GM18520 (cell line): ENCODE data around the gene NOC2L.
"Not testable (repeated sequence)": the region's sequence is repeated elsewhere in the genome, so short reads cannot be mapped to it uniquely, and the experiment has no call there.

Experiments
- ATAC-seq: cut with Tn5 transposase; IDR thresholded peaks from one replicate; pipeline ENCODE4 v1.9.1; 2021; ENCODE audit not compliant: unreplicated experiment

Gene NOC2L

DNA sequence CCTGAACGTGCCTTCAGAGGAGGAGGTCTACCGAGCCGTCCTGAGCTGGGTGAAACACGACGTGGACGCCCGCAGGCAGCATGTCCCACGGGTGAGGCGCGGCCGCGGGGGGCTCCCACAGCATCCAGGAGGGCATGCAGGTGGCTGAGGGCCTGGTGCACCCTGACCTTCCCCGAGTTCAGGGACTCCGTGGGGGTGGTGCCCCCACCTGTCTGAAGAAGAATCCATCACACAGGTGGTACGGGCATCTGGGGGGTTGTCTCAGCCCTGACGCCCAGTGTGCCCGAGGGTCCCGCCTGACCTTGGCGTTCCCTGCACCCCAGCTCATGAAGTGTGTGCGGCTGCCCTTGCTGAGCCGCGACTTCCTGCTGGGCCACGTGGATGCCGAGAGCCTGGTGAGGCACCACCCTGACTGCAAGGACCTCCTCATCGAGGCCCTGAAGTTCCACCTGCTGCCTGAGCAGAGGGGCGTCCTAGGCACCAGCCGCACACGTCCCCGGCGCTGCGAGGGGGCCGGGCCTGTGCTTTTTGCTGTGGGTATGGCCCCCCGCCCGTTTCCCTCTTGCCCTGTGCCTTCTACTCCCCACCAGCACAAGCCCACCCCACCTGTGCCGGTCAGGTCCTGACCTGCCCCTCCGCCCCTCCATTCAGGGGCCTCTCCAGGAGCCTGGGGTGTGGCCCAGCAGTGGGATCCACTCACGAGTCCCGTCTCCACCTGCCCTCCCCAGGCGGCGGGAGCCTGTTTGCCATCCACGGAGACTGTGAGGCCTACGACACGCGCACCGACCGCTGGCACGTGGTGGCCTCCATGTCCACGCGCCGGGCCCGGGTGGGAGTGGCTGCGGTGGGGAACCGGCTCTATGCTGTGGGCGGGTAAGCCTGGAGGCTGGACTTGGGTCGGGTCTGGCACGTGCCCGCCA, 3.6 kb upstream of the NOC2L start:
- no peak for ATAC-seq

DNA sequence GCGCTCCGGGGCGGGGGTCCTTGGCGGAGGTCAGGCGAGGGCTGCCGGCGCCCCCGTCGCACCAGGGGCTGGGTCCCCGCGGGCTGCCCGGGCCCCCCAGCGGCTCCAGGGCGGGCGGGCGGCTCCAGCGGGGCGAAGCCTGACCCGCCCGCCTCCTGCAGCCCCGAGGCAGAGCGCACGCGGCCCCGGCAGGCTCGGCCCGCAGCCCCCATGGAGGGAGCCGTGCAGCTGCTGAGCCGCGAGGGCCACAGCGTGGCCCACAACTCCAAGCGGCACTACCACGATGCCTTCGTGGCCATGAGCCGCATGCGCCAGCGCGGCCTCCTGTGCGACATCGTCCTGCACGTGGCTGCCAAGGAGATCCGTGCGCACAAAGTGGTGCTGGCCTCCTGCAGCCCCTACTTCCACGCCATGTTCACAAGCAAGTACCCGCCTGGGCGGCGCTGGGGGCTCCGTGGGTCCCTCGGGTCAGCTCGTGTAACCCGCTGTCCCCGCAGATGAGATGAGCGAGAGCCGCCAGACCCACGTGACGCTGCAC, 2.1 kb upstream of the NOC2L start:
- ATAC-seq, result no peak

GRCh38 chr1:960363-961131, 1.5 kb upstream of the NOC2L start, which contains the start of gene KLHL17:
Gene KLHL17, plus strand, starts transcription at chr1:960584. Its CDS starts 110 bp downstream, at chr1:960694.
- ATAC-seq, result peak; percentile 35

DNA sequence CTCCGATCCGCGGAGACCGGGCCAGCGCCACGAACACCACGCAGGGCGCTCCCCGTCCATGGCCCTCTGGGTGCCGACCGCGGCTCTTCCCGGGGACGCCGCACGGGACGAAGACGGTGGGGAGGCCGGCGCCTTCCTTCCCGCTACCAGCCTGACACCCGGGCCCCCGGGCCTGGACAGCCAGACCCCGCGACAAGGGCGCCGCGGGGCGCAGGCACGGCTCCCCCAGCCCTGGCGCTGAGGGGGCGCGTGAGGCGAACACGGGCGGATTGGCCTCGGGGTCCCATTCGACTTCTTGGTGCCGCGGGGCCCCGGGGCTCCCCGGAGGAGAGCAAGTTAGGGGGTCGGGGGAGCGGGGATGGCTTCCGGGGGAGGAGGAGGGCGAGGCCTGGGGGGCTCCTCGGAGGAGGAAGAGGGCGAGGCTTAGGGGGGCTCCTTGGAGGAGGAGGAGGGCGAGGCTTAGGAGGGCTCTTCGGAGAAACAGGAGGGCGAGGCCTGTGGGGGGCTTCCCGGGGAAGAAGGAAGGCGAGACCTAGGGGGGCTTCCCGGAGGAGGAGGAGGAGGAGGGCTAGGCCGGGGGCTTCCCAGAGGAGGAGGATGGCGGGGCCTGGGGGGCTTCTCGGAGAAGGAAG, 791 bp upstream of the NOC2L start:
- ATAC-seq, result no peak

- no peak for ATAC-seq
Observed at GRCh38 chr1:956636-957035, 2.4 kb downstream of the NOC2L start.

- ATAC-seq, result no peak
Observed at GRCh38 chr1:955474-955873, 3.6 kb downstream of the NOC2L start.

DNA sequence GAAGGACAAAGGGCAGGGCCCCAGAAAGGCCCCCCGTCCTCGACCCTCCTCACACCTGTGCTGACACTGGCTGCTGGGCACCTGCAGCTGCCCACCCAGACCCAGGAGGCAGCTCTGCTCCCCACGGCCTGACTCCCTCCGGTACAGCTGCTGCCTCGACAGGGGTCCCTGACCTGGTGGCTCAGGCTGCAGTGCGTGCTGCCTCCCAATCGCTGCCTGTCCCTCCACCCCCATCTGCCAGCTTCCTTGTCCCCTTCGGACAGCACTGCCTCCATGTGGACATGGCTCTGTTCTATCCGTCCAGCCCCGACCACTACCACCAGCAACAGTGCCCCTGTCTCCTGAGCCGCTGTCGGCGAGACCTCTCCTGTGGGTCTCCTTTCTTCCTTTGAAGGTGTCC, 4.1 kb downstream of the NOC2L start:
- ATAC-seq, result no peak

GRCh38 chr1:953524-954320, 5.3 kb downstream of the NOC2L start:
- no peak for ATAC-seq

GRCh38 chr1:952603-953002, 6.5 kb downstream of the NOC2L start:
- ATAC-seq, result no peak

GRCh38 chr1:952201-952600, 6.9 kb downstream of the NOC2L start:
- ATAC-seq, result no peak

DNA sequence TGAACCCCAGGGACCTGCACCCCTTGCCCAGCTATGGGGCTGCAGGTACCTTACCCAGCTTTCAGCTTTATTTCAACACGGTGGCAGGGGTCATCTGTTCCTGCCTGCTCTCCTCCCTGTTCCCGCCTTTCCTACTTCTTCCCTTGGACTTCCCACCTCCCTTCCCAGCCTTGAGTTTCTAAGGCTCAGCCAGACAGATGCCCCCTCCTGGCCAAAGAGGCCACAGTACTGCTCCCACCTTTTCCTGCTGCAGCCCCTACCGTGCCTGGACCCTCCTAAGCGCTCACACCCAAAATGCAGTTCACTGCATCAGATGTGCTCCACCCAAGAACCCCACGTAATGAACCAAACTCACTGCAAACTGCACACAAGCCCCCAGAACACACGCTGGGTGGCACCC, 7.7 kb downstream of the NOC2L start:
- ATAC-seq, result no peak

DNA sequence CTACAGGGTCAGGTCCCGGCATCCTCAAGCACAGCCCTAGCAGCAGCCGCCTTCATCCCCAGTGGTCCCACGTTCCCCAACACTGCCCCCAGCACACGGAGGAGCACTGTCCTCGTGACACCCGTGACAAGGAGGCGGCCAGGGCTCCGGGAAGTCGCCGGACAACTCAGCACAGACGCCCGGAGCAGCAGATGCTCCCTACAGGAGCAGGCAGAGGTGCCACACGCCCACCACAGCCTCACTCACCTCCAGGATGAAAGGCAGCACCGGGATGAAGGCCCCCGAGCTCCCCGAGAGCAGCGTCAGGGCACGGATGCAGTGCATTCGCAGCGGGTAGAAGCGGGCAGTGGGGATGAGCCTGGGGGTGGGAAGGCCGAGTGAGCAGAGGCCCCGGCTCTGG, 8.2 kb downstream of the NOC2L start:
- ATAC-seq, result no peak

GRCh38 chr1:950268-950667, 8.8 kb downstream of the NOC2L start:
- no peak for ATAC-seq

- ATAC-seq, result no peak
Observed at GRCh38 chr1:947958-948357, 11.1 kb downstream of the NOC2L start.

DNA sequence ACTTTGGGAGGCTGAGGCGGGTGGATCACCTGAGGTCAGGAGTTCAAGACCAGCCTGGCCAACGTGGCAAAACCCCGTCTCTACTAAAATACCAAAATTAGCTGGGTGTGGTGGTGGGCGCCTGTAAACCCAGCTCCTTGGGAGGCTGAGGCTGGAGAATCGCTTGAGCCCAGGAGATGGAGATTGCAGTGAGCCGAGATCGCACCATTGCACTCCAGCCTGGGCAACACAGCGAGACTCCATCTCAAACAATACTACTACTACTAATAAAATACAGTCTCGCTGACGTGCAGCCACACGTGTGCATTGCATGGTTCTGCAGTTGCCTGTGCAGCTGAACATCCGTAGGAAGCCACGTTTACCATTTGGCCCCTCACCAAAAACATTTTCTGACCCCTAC, 12.2 kb downstream of the NOC2L start:
- not testable (repeated sequence) for ATAC-seq

DNA sequence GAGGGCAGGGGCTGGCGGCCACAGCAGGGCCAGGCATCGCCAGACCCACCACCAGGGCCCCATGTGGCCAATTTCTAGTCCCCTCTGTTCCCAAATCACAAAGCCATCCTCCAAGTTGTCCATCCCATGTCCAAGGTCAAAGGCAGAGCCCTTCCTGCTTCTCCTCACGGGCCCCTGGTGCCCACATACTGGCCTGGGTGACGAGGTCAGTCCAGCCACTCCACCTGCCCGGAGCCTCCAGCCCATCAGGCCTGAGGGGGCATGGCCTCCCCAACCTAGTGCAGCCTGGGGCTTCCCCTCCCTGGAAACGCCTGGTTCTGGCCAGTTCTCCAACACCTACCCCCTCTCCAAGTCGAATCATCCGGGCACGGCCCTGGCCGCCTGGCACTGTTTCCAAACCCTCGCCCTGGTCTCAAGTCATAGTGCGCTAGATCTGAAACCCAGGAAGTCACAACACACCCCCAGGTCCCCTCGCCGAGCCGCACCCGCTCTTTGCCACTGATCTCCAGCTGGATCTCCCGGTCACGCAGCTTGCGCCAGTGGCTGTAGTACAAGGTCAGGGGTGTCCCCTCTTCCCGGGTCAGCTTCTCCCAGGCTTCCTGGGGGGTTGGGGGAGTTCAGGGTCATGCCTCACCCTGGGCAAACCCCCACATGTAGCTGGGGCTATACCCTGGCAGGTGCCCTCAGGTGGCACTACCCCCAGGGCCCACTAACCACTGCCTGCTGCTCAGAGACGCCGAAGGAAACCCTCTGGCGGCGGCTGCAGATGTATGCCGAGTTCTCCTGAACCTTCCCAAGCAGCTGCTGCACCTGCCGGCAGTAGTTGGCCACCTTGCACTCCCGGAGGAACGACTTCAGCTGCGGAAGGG, 13.1 kb downstream of the NOC2L start:
- no peak for ATAC-seq

- no peak for ATAC-seq
Observed at GRCh38 chr1:944341-945325, 14.4 kb downstream of the NOC2L start.

- no peak for ATAC-seq
Observed at GRCh38 chr1:943545-944340, 15.3 kb downstream of the NOC2L start.
